Measurements from ENCODE around the gene METTL3. TPM values are rescaled to one million over a fixed set of nuclear protein-coding genes. Genes with fewer than 3 reads are reported as not detected.

METTL3 gene
- total RNA-seq, 4 donors from 2014 or later = 70.7 to 83.1 (median 75.4) TPM

DNA sequence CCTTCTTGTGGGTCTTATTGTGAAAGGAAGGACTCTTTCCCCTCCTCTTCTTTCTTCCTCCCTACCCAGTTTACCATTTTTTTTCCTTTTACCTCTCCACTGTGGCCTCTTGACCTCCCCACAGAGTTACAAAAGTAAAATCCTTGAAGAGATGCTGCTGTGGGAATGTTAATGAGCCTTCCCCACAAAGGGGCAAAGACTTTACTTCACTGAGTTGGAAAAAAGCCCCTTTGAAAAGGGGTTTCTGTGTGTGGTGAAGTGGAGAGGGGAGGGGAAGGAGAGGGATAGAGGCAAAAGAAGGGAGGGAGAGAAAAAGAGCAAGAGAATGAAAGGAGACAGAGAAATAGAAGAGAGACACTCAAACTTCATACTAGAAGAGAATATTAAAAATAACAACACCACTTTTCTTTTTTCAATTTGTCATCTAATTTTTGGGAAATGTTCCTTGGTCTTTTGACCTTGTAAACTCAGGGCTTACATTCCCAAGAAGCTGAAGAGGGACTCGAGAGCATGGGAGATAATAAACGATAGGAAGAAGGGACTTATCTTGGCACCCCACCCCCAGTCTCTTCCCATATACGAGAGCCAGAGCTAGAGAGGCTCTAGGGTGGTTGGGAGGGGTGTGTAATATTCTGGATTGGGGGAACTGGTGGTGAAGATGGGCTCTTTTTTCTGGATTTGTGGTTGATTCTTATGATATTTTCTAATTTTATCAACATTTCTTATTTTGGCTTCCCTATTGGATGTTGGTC lies 28.2 kb upstream of the METTL3 start:
- WGBS, 2 donors = 46 to 52% methylated on average over 3 of the region's 3 CpGs
- H3K27ac ChIP-seq = no peak overlapping the region

DNA sequence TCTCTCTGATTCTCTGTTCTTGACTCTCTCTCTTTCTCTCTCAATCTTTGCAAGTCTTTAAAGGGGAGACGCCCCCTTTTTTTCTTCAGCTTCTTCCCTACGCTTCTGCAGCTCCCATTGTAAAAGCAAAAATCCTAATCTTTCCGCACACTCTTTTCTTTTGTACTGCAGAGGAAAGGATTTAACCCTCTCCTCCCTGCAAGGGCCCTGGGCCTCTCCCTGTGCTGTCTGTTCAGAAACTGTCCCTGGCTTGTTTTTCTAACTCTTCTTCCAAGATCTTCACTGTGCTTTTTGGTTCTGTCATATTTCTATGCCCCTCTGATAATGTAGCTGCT lies 25.9 kb upstream of the METTL3 start:
- no peaks in the 10 kb centered on the region for H3K9me3 ChIP-seq
- intact Hi-C loops (cut with DNase I) = no loop called here
- H3K27ac ChIP-seq = no peak overlapping the region
- H3K4me3 ChIP-seq (replicated peaks in 1 of 3) = peak overlapping the region in 1 of 3 donors; percentile 41
- no peak for TF ChIP-seq POLR2A (IDR thresholded peaks at IDR 0.05)
- TF ChIP-seq, protein P1, sequence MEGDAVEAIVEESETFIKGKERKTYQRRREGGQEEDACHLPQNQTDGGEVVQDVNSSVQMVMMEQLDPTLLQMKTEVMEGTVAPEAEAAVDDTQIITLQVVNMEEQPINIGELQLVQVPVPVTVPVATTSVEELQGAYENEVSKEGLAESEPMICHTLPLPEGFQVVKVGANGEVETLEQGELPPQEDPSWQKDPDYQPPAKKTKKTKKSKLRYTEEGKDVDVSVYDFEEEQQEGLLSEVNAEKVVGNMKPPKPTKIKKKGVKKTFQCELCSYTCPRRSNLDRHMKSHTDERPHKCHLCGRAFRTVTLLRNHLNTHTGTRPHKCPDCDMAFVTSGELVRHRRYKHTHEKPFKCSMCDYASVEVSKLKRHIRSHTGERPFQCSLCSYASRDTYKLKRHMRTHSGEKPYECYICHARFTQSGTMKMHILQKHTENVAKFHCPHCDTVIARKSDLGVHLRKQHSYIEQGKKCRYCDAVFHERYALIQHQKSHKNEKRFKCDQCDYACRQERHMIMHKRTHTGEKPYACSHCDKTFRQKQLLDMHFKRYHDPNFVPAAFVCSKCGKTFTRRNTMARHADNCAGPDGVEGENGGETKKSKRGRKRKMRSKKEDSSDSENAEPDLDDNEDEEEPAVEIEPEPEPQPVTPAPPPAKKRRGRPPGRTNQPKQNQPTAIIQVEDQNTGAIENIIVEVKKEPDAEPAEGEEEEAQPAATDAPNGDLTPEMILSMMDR (IDR thresholded peaks at IDR 0.05) = no peak
- H3K4me1 ChIP-seq = peaks cover 5 to 9% of the 10 kb centered on the region in 2 donors
- H3K36me3 ChIP-seq = no peaks in the 10 kb centered on the region
- no peaks in the 10 kb centered on the region for H3K27me3 ChIP-seq
- WGBS, 2 donors = 16 to 17% methylated on average over 3 of the region's 3 CpGs
- no peak for DNase-seq

More for the DNA sequence above, 28.2 kb upstream of the METTL3 start:
- Histone ChIP-seq H3K27me3 (no peaks in the 10 kb centered on the region), H3K36me3 (no peaks in the 10 kb centered on the region), H3K9me3 (no peaks in the 10 kb centered on the region), H3K4me3 (replicated peaks in 1 of 3) (no peak overlapping the region), H3K4me1 (peaks cover 5 to 9% of the 10 kb centered on the region in 2 donors)
- intact Hi-C loops (cut with DNase I) = no loop called here
- DNase-seq = no peak
- TF ChIP-seq POLR2A (IDR thresholded peaks at IDR 0.05) = no peak
- TF ChIP-seq, protein P1 (IDR thresholded peaks at IDR 0.05) = no peak

DNA sequence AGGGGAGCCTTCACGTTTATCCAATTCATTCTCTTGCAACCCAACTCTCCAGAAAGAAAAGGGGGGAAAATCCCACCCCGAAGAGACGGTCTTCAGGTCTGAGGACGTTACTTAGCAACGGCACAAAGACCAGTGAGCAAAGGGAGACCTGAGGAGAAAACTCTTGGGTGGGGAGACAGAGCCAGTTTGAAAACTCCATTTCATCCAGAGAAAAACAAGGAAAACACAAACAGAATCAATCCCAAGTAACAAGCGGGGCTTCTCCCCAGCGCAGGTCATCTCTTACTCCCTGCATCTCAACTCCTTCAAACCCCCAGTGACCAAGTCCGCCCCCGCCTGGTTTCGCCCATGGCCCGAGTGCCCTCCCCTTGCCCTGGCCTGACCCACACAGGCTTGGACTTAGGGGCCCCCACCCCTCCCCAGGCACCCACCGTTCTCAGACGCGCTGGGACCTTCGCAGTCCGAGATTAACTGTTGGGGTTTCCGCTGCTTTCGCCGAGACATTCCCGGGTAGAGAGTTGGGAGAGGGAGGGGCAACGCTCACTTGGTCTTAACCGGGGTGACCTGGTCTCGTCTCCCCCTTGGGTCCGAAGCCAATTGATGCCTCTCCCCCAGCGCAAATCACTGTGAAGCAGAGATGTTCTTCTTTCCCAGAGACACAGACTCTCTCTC lies 25.4 kb upstream of the METTL3 start:
- TF ChIP-seq POLR2A (IDR thresholded peaks at IDR 0.05) = no peak
- TF ChIP-seq, protein P1 (IDR thresholded peaks at IDR 0.05) = no peak
- 3% methylated on average over 25 of the region's 25 CpGs for WGBS, 2 donors
- H3K9me3 ChIP-seq = no peaks in the 10 kb centered on the region
- intact Hi-C loops (cut with DNase I) = no loop called here
- no peaks in the 10 kb centered on the region for H3K27me3 ChIP-seq
- H3K36me3 ChIP-seq = no peaks in the 10 kb centered on the region
- DNase-seq = peak; percentile 11 to 12
- peaks cover 5 to 9% of the 10 kb centered on the region in 2 donors for H3K4me1 ChIP-seq
- H3K27ac ChIP-seq = no peak overlapping the region
- H3K4me3 ChIP-seq (replicated peaks in 1 of 3) = peak overlapping the region in 2 of 3 donors; percentile 18 to 41

DNA sequence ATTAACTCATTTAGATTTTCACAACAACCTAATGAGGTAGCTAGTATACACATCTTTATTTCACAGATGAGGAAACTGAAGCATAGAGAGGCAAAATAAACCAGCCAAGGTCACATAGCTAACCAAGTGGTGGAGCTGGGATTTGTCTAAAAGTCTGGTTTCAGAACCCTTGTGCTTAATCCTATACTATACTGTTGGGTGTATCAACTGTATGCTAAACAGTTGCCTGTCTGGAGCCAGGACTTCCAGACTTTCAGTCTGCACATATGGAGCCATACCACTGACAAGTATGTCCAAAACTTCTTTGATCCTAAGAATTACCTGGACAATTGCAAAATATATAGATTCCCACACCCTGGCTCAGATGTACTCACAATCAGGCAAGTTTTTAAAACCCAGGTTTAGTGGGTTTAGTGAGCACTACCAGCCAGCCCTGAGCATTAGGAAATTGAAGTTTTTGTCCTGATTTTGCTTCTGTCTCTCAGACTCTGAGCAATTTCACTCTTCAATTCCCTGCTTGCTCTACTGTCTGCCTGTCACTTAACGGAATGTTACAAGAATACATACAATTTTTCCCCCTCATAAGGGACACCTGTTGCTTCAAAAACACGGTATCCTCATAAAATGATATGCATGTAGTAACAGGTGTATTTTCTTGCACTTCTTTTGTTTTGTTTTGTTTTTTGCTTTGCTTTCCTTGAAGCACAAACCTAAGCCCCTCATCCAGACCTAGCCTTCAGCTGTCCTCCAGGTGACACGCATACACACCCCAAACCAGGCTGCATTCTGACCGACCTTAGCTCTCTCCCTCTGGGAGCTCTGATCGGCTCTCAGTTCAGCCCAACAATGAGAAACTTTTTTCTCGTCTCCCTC lies 24.6 kb upstream of the METTL3 start:
- Histone ChIP-seq H3K36me3 (no peaks in the 10 kb centered on the region), H3K27me3 (no peaks in the 10 kb centered on the region), H3K4me3 (replicated peaks in 1 of 3) (peak overlapping the region in 1 of 3 donors; percentile 41), H3K27ac (no peak overlapping the region), H3K4me1 (peaks cover 5 to 9% of the 10 kb centered on the region in 2 donors), H3K9me3 (no peaks in the 10 kb centered on the region)
- DNase-seq = no peak
- 31 to 37% methylated on average over 6 of the region's 6 CpGs for WGBS, 2 donors
- intact Hi-C loops (cut with DNase I) = no loop called here
- TF ChIP-seq, protein P1 (IDR thresholded peaks at IDR 0.05) = no peak
- no peak for TF ChIP-seq POLR2A (IDR thresholded peaks at IDR 0.05)

Data from thyroid gland (tissue), 4 donors.